Measurements from ENCODE around the gene ENDOU. TPM values are rescaled to one million over a fixed set of nuclear protein-coding genes. Genes with fewer than 3 reads are reported as not detected.

The ENDOU gene
- total and polyA plus RNA-seq, 2 donors (not counting 3 experiments of a cell fraction or from before 2014, with no cell fraction given), result not detected

DNA sequence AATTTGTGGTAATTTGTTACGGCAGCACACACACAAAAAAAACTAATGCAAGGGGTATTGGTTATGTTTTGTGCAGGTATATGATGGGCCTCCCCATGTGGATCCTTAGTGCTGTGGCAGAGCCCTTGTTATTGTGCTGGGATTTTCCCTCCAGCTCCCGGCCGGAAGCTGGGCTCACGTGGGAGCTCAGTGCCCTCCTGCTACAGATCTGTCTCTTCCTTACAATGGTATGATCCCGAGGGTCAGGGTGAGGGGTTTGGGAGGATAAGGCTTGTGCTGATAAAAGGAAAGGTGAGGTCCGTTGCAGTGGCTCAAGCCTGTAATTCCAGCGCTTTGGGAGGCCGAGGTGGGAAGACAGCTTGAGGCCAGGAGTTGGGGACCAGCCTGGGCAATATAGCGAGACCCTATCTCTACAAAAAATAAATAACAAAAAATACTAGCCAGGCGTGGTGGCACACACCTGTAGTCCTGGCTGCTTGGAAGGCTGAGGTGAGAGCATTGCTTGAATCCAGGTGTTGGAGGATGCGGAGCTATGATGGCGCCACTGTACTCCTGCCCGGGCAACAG, 46.9 kb upstream of the ENDOU start:
- POLR2A ChIA-PET, result no interaction called here
- no TSS peak for BruUV-seq (replicated peaks)
- intact Hi-C loops (cut with micrococcal nuclease), result loop anchor here (2.0 kb wide), 1 partner anchor 121 kb away; no protein-coding TSS in a partner anchor

More for the DNA sequence above, 46.9 kb upstream of the ENDOU start:
- FAIRE-seq (no peak), DNase-seq (ENCODE audit: low read depth, low spot score) (no peak)
- peak overlapping the region; percentile 77 for H2AFZ ChIP-seq (ENCODE audit: low read depth, low read length)
- H3K27ac ChIP-seq (ENCODE audit: insufficient read depth, low read depth, low read length), result no peak overlapping the region
- TF ChIP-seq POLR2AphosphoS5 (IDR thresholded peaks at IDR 0.05; ENCODE audit: insufficient read depth, low read depth, low read length) (no peak), MYC (IDR thresholded peaks at IDR 0.05; ENCODE audit: low read depth, low read length) (no peak), GATA2 (IDR thresholded peaks at IDR 0.05; ENCODE audit: insufficient read depth, insufficient read length, low read depth, low read length) (no peak), POLR2A (IDR thresholded peaks at IDR 0.05; ENCODE audit: low read depth, low read length) (no peak), EZH2 (IDR thresholded peaks at IDR 0.05; ENCODE audit: borderline replicate concordance, low read depth, low read length, severe bottlenecking) (no peak)
- TF ChIP-seq, protein P1, sequence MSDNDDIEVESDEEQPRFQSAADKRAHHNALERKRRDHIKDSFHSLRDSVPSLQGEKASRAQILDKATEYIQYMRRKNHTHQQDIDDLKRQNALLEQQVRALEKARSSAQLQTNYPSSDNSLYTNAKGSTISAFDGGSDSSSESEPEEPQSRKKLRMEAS (IDR thresholded peaks at IDR 0.05; ENCODE audit: insufficient read depth, insufficient read length), result no peak
- TF ChIP-seq, protein P2, sequence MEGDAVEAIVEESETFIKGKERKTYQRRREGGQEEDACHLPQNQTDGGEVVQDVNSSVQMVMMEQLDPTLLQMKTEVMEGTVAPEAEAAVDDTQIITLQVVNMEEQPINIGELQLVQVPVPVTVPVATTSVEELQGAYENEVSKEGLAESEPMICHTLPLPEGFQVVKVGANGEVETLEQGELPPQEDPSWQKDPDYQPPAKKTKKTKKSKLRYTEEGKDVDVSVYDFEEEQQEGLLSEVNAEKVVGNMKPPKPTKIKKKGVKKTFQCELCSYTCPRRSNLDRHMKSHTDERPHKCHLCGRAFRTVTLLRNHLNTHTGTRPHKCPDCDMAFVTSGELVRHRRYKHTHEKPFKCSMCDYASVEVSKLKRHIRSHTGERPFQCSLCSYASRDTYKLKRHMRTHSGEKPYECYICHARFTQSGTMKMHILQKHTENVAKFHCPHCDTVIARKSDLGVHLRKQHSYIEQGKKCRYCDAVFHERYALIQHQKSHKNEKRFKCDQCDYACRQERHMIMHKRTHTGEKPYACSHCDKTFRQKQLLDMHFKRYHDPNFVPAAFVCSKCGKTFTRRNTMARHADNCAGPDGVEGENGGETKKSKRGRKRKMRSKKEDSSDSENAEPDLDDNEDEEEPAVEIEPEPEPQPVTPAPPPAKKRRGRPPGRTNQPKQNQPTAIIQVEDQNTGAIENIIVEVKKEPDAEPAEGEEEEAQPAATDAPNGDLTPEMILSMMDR (IDR thresholded peaks at IDR 0.05; ENCODE audit: extremely low read depth in 1 of 2, insufficient read depth in 1 of 2, low read depth in 1 of 2, low read length in 2 of 2), result no peak
- no peaks in the 10 kb centered on the region for H3K36me3 ChIP-seq (ENCODE audit: control insufficient read depth in 2 of 2, extremely low read depth in 1 of 2, insufficient read depth in 2 of 2, low read length in 2 of 2)
- no peak overlapping the region for H3K4me2 ChIP-seq (ENCODE audit: insufficient read depth, low read length)
- no peaks in the 10 kb centered on the region for H3K9me1 ChIP-seq (replicated peaks; ENCODE audit: control insufficient read depth, extremely low read depth, insufficient read depth, low read length)
- H3K4me3 ChIP-seq (replicated peaks in 1 of 3; ENCODE audit: insufficient read depth in 1 of 3, low read depth in 1 of 3, low read length in 3 of 3), result no peak overlapping the region
- no peaks in the 10 kb centered on the region for H3K27me3 ChIP-seq (ENCODE audit: control insufficient read depth in 2 of 2, insufficient read depth in 2 of 2, low read length in 2 of 2)
- CTCF ChIA-PET, result interaction anchor here (0.6 to 10.1 kb wide), 20 partner anchors 9 to 174 kb away, joined by 3 to 385 read pairs (median 3); partner anchors contain the start of gene RAPGEF3
- no peaks in the 10 kb centered on the region for H3K9me3 ChIP-seq (replicated peaks; ENCODE audit: control insufficient read depth, insufficient read depth, low read length)
- no peaks in the 10 kb centered on the region for H4K20me1 ChIP-seq (replicated peaks; ENCODE audit: control insufficient read depth, extremely low read depth, insufficient read depth, low read length)
- peaks cover 25% of the 10 kb centered on the region for H3K4me1 ChIP-seq (ENCODE audit: control insufficient read depth, extremely low read depth, insufficient read depth, low read length)
- H3K79me2 ChIP-seq (ENCODE audit: control insufficient read depth, insufficient read depth, low read length), result no peaks in the 10 kb centered on the region
- dilution Hi-C loops (cut with MboI; ENCODE audit: extremely low pct_ligation_motif_present, low sequenced_read_pairs), result no loop called here
- H3K9ac ChIP-seq (replicated peaks; ENCODE audit: extremely low read depth, insufficient read depth, low read length), result no peak overlapping the region

Measured in endothelial cell of umbilical vein (primary cell).